MG63 (cell line): ENCODE results near the gene UBE2J2. TPM values are rescaled to one million over a fixed set of nuclear protein-coding genes. Genes with fewer than 3 reads are reported as not detected.
A peak's percentile ranks its signal among the peaks of the same experiment; 100 is the strongest.

Experiments
- DNase-seq: peaks from one replicate; pipeline ENCODE4 v3.0.0-alpha.2; 2020
- H3K27me3 ChIP-seq: fragments of 250-450 bp; sonication (Bioruptor Pico); 2 replicates; pipeline ENCODE4 v1.5.1; 2020; ENCODE audit warnings: mild to moderate bottlenecking, moderate library complexity
- H3K36me3 ChIP-seq: fragments of 250-450 bp; sonication (Bioruptor Pico); 2 replicates; pipeline ENCODE4 v1.5.1; 2020; ENCODE audit warnings: mild to moderate bottlenecking, moderate library complexity
- H3K4me3 ChIP-seq: fragments of 250-450 bp; sonication (Bioruptor Pico); 2 replicates; pipeline ENCODE4 v1.5.1; 2020; ENCODE audit warnings: mild to moderate bottlenecking, moderate library complexity
- H3K9me3 ChIP-seq: fragments of 250-450 bp; sonication (Bioruptor Pico); 2 replicates; pipeline ENCODE4 v1.5.1; 2020; ENCODE audit warnings: mild to moderate bottlenecking, moderate library complexity
- total RNA-seq: library from RNA; depleted of rRNA; stranded (reverse); fragments of >200 nt; shearing (Covaris generic); gene quantifications from 2 replicates; pipeline ENCODE4 v1.2.3, GENCODE V29; 2014; ENCODE audit warnings: low replicate concordance

The UBE2J2 gene
- total RNA-seq, 1 experiment from 2014 or later: 94.1 TPM

DNA sequence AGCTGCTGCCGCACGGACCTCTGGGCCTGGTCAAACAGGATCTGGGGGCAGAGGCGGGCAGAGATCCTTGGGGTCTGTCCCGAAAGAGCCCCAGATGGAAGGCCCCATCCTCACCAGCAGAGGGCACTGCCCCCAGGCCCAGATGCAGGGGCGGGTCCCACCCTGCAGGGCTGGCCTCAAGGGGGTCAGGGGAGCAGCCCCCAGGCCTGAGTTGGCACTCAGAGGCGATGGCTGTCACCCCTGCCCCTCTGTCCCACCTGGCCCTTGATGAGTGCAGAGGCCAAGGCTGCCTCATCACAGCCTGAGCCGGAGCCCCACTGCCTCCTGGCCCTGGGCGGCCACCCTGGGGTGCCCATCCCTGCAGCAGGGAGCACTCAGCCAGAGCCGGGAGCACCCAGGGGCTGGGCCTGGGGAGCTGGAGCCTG lies 28.4 kb upstream of the UBE2J2 start:
- Histone ChIP-seq H3K9me3 (no peaks in the 10 kb centered on the region), H3K27me3 (no peaks in the 10 kb centered on the region), H3K4me3 (no peak overlapping the region), H3K36me3 (no peaks in the 10 kb centered on the region)
- no peak for DNase-seq

DNA sequence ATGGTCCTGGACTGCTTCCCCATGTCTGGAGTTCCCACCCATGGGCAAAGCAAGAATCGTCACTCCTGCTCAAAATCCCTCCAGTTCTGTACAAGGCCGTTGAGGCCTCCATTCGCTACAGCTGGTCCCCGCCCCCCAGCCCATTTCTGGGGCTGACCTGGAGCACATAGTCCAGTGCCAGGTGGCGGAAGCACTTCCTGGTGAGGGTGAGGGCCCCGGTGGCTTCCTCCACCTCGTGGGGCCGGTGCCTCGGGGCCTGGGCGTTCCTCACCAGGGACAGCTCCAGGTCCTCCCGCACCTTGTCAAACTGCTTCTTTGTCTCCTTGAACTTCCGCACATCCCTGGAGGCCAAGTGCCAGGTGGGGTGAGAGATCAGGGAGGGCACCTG lies 26.7 kb upstream of the UBE2J2 start:
- no peak for DNase-seq
- no peak overlapping the region for H3K4me3 ChIP-seq
- no peaks in the 10 kb centered on the region for H3K9me3 ChIP-seq
- no peaks in the 10 kb centered on the region for H3K27me3 ChIP-seq
- no peaks in the 10 kb centered on the region for H3K36me3 ChIP-seq

DNA sequence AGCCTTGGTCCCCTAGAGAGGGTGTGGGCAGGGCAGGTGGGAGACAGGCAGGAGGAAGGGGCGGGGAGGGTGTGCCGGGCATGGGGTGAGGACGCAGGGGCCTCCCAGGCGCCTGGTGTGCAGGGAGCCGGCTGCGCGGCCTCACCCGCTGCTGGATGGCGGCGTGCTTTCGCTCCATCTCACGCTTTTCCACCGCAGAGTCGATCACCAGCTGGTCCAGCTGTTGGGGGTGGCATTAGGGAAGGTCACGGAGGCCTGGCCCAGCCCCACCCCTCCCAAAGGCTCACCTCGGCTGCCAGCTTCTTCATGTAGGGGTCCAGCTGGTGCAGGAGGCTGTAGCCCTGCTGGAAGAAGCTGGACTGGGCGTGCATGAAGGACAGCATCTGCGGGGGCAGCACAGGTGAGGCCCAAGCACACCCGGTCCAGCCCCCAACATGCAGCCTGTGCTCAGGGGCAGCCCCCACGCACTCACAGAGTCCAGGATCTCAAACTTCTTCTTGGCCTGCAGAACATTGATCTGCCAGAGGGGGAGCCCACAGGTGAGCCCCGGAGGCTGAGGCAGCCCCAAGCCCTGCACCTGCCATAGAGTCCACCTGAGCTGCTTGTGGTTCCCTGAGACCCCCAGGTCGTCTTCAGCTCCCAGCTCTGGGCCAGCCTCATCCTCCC lies 26.2 kb upstream of the UBE2J2 start:
- DNase-seq: no peak
- Histone ChIP-seq H3K9me3 (no peaks in the 10 kb centered on the region), H3K4me3 (no peak overlapping the region), H3K36me3 (no peaks in the 10 kb centered on the region), H3K27me3 (no peaks in the 10 kb centered on the region)

GRCh38 chr1:1298861-1299685 lies 25.4 kb upstream of the UBE2J2 start:
- DNase-seq: no peak
- Histone ChIP-seq H3K27me3 (no peaks in the 10 kb centered on the region), H3K36me3 (no peaks in the 10 kb centered on the region), H3K9me3 (no peaks in the 10 kb centered on the region), H3K4me3 (no peak overlapping the region)

GRCh38 chr1:1297802-1298424 lies 24.3 kb upstream of the UBE2J2 start:
- no peaks in the 10 kb centered on the region for H3K27me3 ChIP-seq

DNA sequence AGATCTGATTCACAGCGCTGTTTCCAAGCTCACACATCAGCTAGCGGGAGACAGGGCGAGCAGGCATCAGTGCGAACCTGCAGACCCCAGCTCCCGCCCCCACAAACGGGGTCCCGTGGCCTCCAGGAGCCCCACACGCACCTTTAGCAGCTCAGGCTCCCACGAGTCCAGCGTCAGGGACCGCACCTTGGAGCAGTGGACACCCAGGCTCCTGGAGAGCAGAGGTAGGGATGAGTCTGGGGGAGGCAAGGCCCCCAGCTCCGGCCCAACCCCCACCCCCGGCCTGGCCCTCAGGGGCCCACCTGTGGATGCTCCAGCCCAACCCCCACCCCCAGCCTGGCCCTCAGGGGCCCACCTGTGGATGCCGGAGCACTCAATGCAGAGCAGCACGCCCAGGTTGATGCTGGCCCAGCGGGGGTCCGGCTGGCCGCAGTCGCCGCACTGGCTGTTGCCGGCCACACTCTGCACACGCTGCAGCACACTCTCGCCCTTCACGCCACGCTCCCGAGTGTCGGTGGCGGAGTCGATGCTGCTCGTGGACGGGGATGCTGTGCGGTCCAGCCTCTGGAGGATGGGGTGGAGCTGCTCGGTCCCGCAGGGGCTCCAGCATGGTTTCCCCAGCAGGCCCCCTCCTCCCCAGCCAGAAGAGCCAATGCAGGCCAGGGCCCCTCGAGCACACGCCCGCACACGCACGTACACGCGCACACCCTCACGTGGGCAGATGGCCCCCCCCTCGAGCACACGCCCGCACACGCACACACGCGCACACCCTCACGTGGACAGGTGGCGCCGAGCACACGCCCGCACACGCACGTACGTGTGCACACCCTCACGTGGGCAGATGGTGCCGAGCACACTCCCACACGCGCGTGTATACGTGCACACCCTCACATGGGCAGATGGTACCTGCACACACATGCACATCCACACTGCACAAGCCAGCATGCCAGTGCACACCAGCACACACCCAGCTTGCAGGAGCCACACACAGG lies 22.7 kb upstream of the UBE2J2 start:
- Histone ChIP-seq H3K4me3 (no peak overlapping the region), H3K9me3 (no peaks in the 10 kb centered on the region), H3K36me3 (no peaks in the 10 kb centered on the region), H3K27me3 (no peaks in the 10 kb centered on the region)
- no peak for DNase-seq

More at GRCh38 chr1:1297802-1298424, 24.3 kb upstream of the UBE2J2 start:
- no peak overlapping the region for H3K4me3 ChIP-seq
- DNase-seq: no peak
- no peaks in the 10 kb centered on the region for H3K36me3 ChIP-seq
- H3K9me3 ChIP-seq: no peaks in the 10 kb centered on the region

DNA sequence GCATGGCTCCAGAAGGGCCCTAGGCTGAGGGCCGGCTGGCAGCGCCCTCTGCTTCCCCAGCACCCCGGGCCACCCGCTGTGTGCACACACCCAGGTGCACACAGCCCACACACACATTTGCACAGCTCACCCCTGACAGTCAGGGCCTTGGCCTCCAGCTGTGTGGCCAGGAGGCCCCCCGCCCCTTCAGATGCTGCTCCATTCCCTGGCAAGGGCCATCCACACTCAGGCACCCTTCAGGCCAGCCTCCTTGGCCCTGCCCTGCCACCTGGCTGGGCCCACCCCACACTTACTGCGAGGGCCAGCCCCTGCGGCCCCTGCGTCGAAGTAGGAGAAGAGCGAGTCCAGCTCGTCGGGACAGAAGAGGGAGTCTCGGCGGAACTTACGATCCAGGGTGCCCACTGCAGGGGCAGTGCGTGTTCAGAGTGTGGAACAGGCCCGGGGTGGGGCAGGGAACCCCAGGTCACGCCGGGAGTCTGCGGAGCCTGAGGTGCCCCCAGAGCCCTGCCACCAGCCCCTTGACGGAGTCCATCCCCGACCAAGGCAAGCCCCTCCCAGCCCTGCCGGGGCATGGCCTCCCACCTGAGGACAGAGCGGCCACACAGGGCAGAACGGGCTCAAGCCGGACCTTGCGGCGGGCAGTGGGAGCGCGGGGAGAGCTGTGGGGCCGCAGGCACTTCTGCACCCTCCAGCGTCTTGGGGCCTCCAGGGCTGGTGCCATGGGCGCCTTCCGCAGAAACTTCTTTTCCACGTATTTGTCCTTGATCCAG lies 21.7 kb upstream of the UBE2J2 start:
- no peaks in the 10 kb centered on the region for H3K36me3 ChIP-seq
- DNase-seq: no peak
- no peaks in the 10 kb centered on the region for H3K27me3 ChIP-seq

GRCh38 chr1:1294250-1294890 lies 20.7 kb upstream of the UBE2J2 start:
- no peaks in the 10 kb centered on the region for H3K9me3 ChIP-seq
- no peak overlapping the region for H3K4me3 ChIP-seq
- no peaks in the 10 kb centered on the region for H3K27me3 ChIP-seq
- no peaks in the 10 kb centered on the region for H3K36me3 ChIP-seq
- DNase-seq: no peak

More for the DNA sequence above, 21.7 kb upstream of the UBE2J2 start:
- Histone ChIP-seq H3K9me3 (no peaks in the 10 kb centered on the region), H3K4me3 (no peak overlapping the region)

DNA sequence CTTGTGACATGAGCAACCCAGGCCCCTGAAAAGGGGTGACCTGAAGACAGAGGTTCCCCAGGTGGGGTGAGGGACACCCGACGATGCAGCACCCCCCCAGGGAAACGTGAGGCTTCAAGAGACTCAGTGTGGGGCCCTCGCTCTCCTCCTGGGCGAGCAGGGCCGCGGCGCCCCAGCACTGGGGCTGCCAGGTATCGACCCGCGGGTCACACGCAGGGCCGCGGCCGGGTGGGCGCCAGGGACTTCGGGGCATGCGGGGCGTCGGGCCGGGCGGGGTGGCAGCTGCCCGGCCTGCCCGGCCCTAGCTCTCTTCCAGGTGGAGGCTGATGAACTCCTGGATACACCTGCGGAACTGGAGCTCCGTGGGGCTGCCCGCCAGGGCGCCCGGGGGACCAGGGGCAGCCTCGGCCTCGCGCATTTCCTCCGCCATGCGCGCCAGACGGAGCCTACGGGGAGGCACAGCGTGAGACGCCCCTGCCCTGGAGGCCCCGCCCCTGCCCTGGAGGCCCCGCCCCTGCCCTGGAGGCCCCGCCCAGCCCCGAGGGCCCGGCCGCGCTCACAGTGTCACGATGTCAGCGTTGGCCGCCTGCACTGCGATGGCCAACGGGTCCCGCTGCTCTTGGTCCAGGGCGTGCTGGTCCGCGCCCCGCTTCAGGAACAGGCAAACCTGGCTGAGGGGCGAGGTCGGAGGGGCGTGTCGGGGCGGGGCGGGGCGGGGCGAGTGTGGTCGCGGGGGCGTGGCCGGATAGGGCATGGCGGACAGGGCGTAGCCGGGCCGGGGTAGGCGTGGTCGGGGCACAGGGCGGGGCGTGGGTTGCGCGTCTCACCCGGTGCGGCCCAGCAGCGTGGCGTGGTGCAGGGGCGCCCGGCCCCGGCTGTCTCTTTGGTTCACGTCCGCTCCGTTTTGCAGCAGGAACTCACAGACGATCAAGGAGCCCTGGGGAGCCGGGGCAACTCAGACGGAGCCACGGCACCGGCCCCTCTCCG lies 19.9 kb upstream of the UBE2J2 start:
- Histone ChIP-seq H3K36me3 (no peaks in the 10 kb centered on the region), H3K27me3 (no peaks in the 10 kb centered on the region), H3K4me3 (no peak overlapping the region), H3K9me3 (no peaks in the 10 kb centered on the region)
- no peak for DNase-seq

GRCh38 chr1:1292851-1293250 lies 19.2 kb upstream of the UBE2J2 start:
- no peaks in the 10 kb centered on the region for H3K36me3 ChIP-seq
- H3K27me3 ChIP-seq: no peaks in the 10 kb centered on the region
- no peak for DNase-seq
- H3K4me3 ChIP-seq: no peak overlapping the region
- no peaks in the 10 kb centered on the region for H3K9me3 ChIP-seq

- no peaks in the 10 kb centered on the region for H3K27me3 ChIP-seq
These were observed 18.8 kb upstream of the UBE2J2 start for GRCh38 chr1:1292442-1292779.

GRCh38 chr1:1291548-1292441 lies 18.1 kb upstream of the UBE2J2 start:
- no peak overlapping the region for H3K4me3 ChIP-seq
- DNase-seq: peak; percentile 38

More at GRCh38 chr1:1292442-1292779, 18.8 kb upstream of the UBE2J2 start:
- no peaks in the 10 kb centered on the region for H3K36me3 ChIP-seq
- no peak overlapping the region for H3K4me3 ChIP-seq
- H3K9me3 ChIP-seq: no peaks in the 10 kb centered on the region
- DNase-seq: no peak

DNA sequence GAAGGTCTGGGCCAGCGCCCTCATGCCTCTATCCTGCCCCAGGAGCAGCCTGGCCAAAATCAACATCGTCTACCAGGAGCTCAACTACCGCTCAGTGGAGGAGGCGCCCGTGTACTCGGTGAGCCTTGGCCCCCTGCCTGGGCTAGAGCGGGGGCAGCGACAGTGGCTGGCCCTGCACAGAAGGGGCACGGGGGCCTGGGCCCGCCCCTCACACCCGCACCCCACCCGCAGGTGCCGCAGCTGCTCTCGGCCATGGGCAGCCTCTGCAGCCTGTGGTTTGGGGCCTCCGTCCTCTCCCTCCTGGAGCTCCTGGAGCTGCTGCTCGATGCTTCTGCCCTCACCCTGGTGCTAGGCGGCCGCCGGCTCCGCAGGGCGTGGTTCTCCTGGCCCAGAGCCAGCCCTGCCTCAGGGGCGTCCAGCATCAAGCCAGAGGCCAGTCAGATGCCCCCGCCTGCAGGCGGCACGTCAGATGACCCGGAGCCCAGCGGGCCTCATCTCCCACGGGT lies 17.4 kb upstream of the UBE2J2 start:
- H3K27me3 ChIP-seq: no peaks in the 10 kb centered on the region
- no peak overlapping the region for H3K4me3 ChIP-seq
- no peak for DNase-seq
- no peaks in the 10 kb centered on the region for H3K9me3 ChIP-seq
- H3K36me3 ChIP-seq: no peaks in the 10 kb centered on the region

More at GRCh38 chr1:1291548-1292441, 18.1 kb upstream of the UBE2J2 start:
- no peaks in the 10 kb centered on the region for H3K9me3 ChIP-seq
- H3K27me3 ChIP-seq: no peaks in the 10 kb centered on the region
- H3K36me3 ChIP-seq: no peaks in the 10 kb centered on the region
